GM12878 (cell line): ENCODE measurements around the gene BSND. TPM values are rescaled to one million over a fixed set of nuclear protein-coding genes. Genes with fewer than 3 reads are reported as not detected.

Experiments
- ATAC-seq: fragments of 200-7000 bp; cut with Tn5 transposase; 3 replicates; pipeline ENCODE4 v1.9.1; 2020; ENCODE audit warnings: mild to moderate bottlenecking, moderate library complexity
- BruUV-seq: library from RNA; stranded (reverse); fragments of 400-500 nt; replicated peaks from 2 replicates; lab custom pipeline; 2021; lab: Mats Ljungman, UMichigan
- CTCF ChIA-PET: fragments of 300-600 bp; sonication (Branson Sonifier 250); formaldehyde crosslinking; extraction: SDS; loops from one replicate; lab custom pipeline; 2021; ENCODE audit warnings: inconsistent platforms; lab: Yijun Ruan, JAX
- POLR2A ChIA-PET: fragments of 350-600 bp; formaldehyde crosslinking; extraction: SDS; loops from one replicate; lab custom pipeline; 2021; ENCODE audit warnings: inconsistent platforms; lab: Charles Lee
- RAD21 ChIA-PET: fragments of 300-600 bp; sonication (Branson Sonifier 250); formaldehyde crosslinking; loops from one replicate; lab custom pipeline; 2023; ENCODE audit warnings: antibody characterized with exemption; ENCODE audit not compliant: unreplicated experiment; lab: Charles Lee
- SMC1A ChIA-PET: fragments of 300-600 bp; sonication (Branson Sonifier 250); formaldehyde crosslinking; loops from one replicate; lab custom pipeline; 2023; ENCODE audit not compliant: unreplicated experiment, uncharacterized antibody; lab: Charles Lee
- DNase-seq: peaks from one replicate; pipeline ENCODE4 v3.0.0-alpha.2; 2011; ENCODE audit warnings: low read depth, low spot score
- FAIRE-seq: peaks from 3 replicates; lab custom pipeline; 2011; peaks lifted over from hg19 to GRCh38; lab: Jason Lieb, UNC
- H2AFZ ChIP-seq: 2 replicates; pipeline ENCODE4 v1.6.0; 2011; ENCODE audit warnings: low read depth, low read length, control low read depth; ENCODE audit not compliant: control insufficient read depth
- H3K27ac ChIP-seq: 2 replicates; pipeline ENCODE4 v1.5.1; 2011; ENCODE audit warnings: control low read depth; ENCODE audit not compliant: control insufficient read depth, insufficient read depth
- H3K27me3 ChIP-seq, 2 experiments: replicated peaks in 1 of 2; 2 replicates each; pipeline versions ENCODE4 v1.6.0 to v1.6.1; 2011; ENCODE audit warnings: low read length in 1 of 2; ENCODE audit not compliant: control insufficient read depth in 2 of 2, insufficient read depth in 2 of 2
- H3K36me3 ChIP-seq, 2 experiments: 2 replicates each; pipeline ENCODE4 v1.5.1; 2011; ENCODE audit warnings: low read length in 1 of 2; ENCODE audit not compliant: control insufficient read depth in 2 of 2, insufficient read depth in 2 of 2
- H3K4me1 ChIP-seq: 2 replicates; pipeline ENCODE4 v1.6.1; 2011; ENCODE audit warnings: mild to moderate bottlenecking, low read length, moderate library complexity, mixed read lengths; ENCODE audit not compliant: control insufficient read depth, insufficient read depth
- H3K4me2 ChIP-seq: 2 replicates; pipeline ENCODE4 v1.6.0; 2011; ENCODE audit warnings: control low read depth; ENCODE audit not compliant: control insufficient read depth, insufficient read depth
- H3K4me3 ChIP-seq: fragments of 200-600 bp; sonication (generic); 2 replicates; pipeline ENCODE4 v1.5.1; 2016
- H3K79me2 ChIP-seq: 2 replicates; pipeline ENCODE4 v1.6.0; 2011; ENCODE audit warnings: low read length; ENCODE audit not compliant: control insufficient read depth, insufficient read depth
- H3K9ac ChIP-seq: 2 replicates; pipeline ENCODE4 v1.8.0; 2011; ENCODE audit warnings: low read length, control low read depth, mixed read lengths; ENCODE audit not compliant: control insufficient read depth, insufficient read depth
- H3K9me3 ChIP-seq: replicated peaks from 3 replicates; pipeline ENCODE4 v1.5.1; 2011; ENCODE audit warnings: mild to moderate bottlenecking, low read length; ENCODE audit not compliant: control insufficient read depth, insufficient read depth
- H4K20me1 ChIP-seq: 2 replicates; pipeline ENCODE4 v1.6.0; 2011; ENCODE audit not compliant: control insufficient read depth, insufficient read depth
- ATF2 ChIP-seq: IDR thresholded peaks from 2 replicates; pipeline ENCODE4 v1.6.1; 2012; ENCODE audit warnings: low read length, inconsistent platforms
- BCLAF1 ChIP-seq: fragments of 450-650 bp; IDR thresholded peaks from 2 replicates; pipeline ENCODE4 v1.6.1; 2017; ENCODE audit warnings: antibody characterized with exemption, mild to moderate bottlenecking, moderate library complexity
- BHLHE40 ChIP-seq, 2 experiments: fragments of 450-650 bp in 1 of 2; IDR thresholded peaks; 2 replicates each; pipeline ENCODE4 v1.6.1; 2011 to 2017; ENCODE audit warnings: low read depth in 2 of 2, borderline replicate concordance in 1 of 2, improper control_type of control experiment in 1 of 2, low read length in 1 of 2, mild to moderate bottlenecking in 1 of 2
- E2F4 ChIP-seq: IDR thresholded peaks from 2 replicates; pipeline ENCODE4 v1.6.1; 2012; ENCODE audit warnings: low read depth, low read length, improper control_type of control experiment
- ESRRA ChIP-seq: IDR thresholded peaks from 2 replicates; pipeline ENCODE4 v1.6.1; 2012; ENCODE audit warnings: mild to moderate bottlenecking, low read length, improper control_type of control experiment
- IRF4 ChIP-seq: IDR thresholded peaks from 2 replicates; pipeline ENCODE4 v1.6.1; 2011; ENCODE audit warnings: low read depth, low read length
- NFXL1 ChIP-seq: fragments of 450-650 bp; IDR thresholded peaks from 2 replicates; pipeline ENCODE4 v1.6.1; 2017; ENCODE audit warnings: antibody characterized with exemption, mild to moderate bottlenecking, borderline replicate concordance
- NFYA ChIP-seq: IDR thresholded peaks from 2 replicates; pipeline ENCODE4 v1.6.1; 2011; ENCODE audit warnings: low read depth, mild to moderate bottlenecking, low read length, improper control_type of control experiment, borderline replicate concordance
- NKRF ChIP-seq: fragments of 450-650 bp; conservative IDR thresholded peaks from 2 replicates; pipeline ENCODE4 v1.6.1; 2017; ENCODE audit warnings: mild to moderate bottlenecking, moderate library complexity
- NR2C1 ChIP-seq: fragments of 450-650 bp; IDR thresholded peaks from 2 replicates; pipeline ENCODE4 v1.6.1; 2017; ENCODE audit warnings: antibody characterized with exemption, mild to moderate bottlenecking, moderate library complexity
- PBX3 ChIP-seq: IDR thresholded peaks from 2 replicates; pipeline ENCODE4 v1.6.1; 2011; ENCODE audit warnings: mild to moderate bottlenecking, low read depth, low read length, moderate library complexity; ENCODE audit not compliant: insufficient replicate concordance
- SMARCA5 ChIP-seq: fragments of 450-650 bp; IDR thresholded peaks from 2 replicates; pipeline ENCODE4 v1.6.1; 2017; ENCODE audit warnings: mild to moderate bottlenecking
- SUPT20H ChIP-seq: IDR thresholded peaks from 2 replicates; pipeline ENCODE4 v1.6.1; 2011; ENCODE audit warnings: low read depth, mild to moderate bottlenecking, low read length, moderate library complexity, borderline replicate concordance; ENCODE audit not compliant: control insufficient read depth
- ZNF384 ChIP-seq: IDR thresholded peaks from 2 replicates; pipeline ENCODE4 v1.6.1; 2012; ENCODE audit warnings: low read depth, mild to moderate bottlenecking, low read length, improper control_type of control experiment, borderline replicate concordance
- WGBS: methylation state at CpG from one replicate; pipeline ENCODE4 v1.1.6; 2016; ENCODE audit warnings: low lambda C conversion rate; ENCODE audit not compliant: insufficient replicate concordance, insufficient coverage; ENCODE audit errors: missing lambda C conversion rate; 5-methylcytosine and 5-hydroxymethylcytosine counted together
- in situ Hi-C: fragments of 300-500 bp; cut with MboI; formaldehyde crosslinking; loops from 9 replicates; pipeline ENCODE4 v1.14.3; 2018; ENCODE audit warnings: mixed read lengths
- intact Hi-C: fragments of 100-400 bp; cut with micrococcal nuclease; formaldehyde crosslinking; loops from one replicate; pipeline ENCODE4 v1.14.2; 2022; ENCODE audit not compliant: unreplicated experiment
- polyA plus RNA-seq, 11 experiments: library from polyadenylated mRNA; depleted of rRNA in 4 of 11; unstranded in 6 of 11; stranded (reverse) in 5 of 11; fragments of >200 nt; fragmentation: Nextera tagmentation in 4 of 11; fragmentation: Illumina TruSeq in 1 of 11; extraction: Ambion mirVana in 4 of 11; extraction: Trizol in 1 of 11; gene quantifications; 1 replicate in 1 of 11; 2 replicates in 10 of 11; pipeline versions ENCODE4 v1.2.1 to v1.2.3, GENCODE V29; 2011 to 2016; ENCODE audit warnings: inconsistent platforms in 2 of 11, missing spikeins in 2 of 11, low read depth in 1 of 11
- total RNA-seq, 4 experiments: library from RNA; depleted of rRNA in 3 of 4; stranded (reverse); fragments of >200 nt in 3 of 4; fragmentation: Illumina TruSeq in 1 of 4; extraction: Trizol in 1 of 4; gene quantifications; 2 replicates each; pipeline versions ENCODE4 v1.2.1 to v1.2.3, GENCODE V29; 2013 to 2021

Gene BSND
- total and polyA plus RNA-seq, 10 of the 15 experiments (the other 5 are each of a cell fraction or from before 2014, with no cell fraction given): not detected

GRCh38 chr1:55040933-55041494, 42.3 kb downstream of the BSND start:
- ATAC-seq: no peak
- no peak overlapping the region for H3K4me2 ChIP-seq
- TF ChIP-seq PBX3: no peak
- no peak for TF ChIP-seq ESRRA
- no peak for TF ChIP-seq NFYA
- no peak for TF ChIP-seq SMARCA5
- TF ChIP-seq BHLHE40 (IDR thresholded peaks at IDR 0.05; ENCODE audit: borderline replicate concordance in 1 of 2, low read depth in 2 of 2, low read length in 1 of 2): no peak
- TF ChIP-seq NR2C1: no peak
- TF ChIP-seq ZNF384: no peak
- TF ChIP-seq SUPT20H: no peak
- no peak for TF ChIP-seq NFXL1
- TF ChIP-seq ATF2: no peak
- TF ChIP-seq NKRF: no peak
- no peak for TF ChIP-seq BCLAF1
- no peak for TF ChIP-seq E2F4
- no peak for TF ChIP-seq IRF4

More at GRCh38 chr1:55040933-55041494, 42.3 kb downstream of the BSND start:
- intact Hi-C loops (no loop called here), in situ Hi-C loops (no loop called here)
- Histone ChIP-seq H2AFZ (no peak overlapping the region), H3K4me1 (no peaks in the 10 kb centered on the region), H3K36me3 (no peaks in the 10 kb centered on the region), H4K20me1 (no peaks in the 10 kb centered on the region; the same call in 1 of the 2 replicates), H3K79me2 (no peaks in the 10 kb centered on the region), H3K27ac (no peak overlapping the region), H3K4me3 (no peak overlapping the region), H3K27me3 (peaks cover 4 to 8% of the 10 kb centered on the region in 2 experiments), H3K9me3 (no peaks in the 10 kb centered on the region), H3K9ac (no peak overlapping the region)
- DNase-seq (no peak), FAIRE-seq (no peak)
- ChIA-PET RAD21 (no interaction called here), CTCF (interaction anchor here (1.2 kb wide), 1 partner anchor 96 kb away, joined by 3 read pairs; no protein-coding TSS in a partner anchor), SMC1A (interaction anchor here (0.8 kb wide), 1 partner anchor 132 kb away, joined by 3 read pairs; no protein-coding TSS in a partner anchor), POLR2A (no interaction called here)
- no TSS peak for BruUV-seq
- WGBS: 2% methylated on average over 5 of the region's 5 CpGs
